Measurements from ENCODE around the gene TXNIP. TPM values are rescaled to one million over a fixed set of nuclear protein-coding genes. Genes with fewer than 3 reads are reported as not detected.

Gene TXNIP
- total and polyA plus RNA-seq, 2 experiments from 2014 or later: 22.8 to 29.1 TPM

- TF ChIP-seq POLR2AphosphoS5 (IDR thresholded peaks at IDR 0.05; ENCODE audit: low read depth) (no peak), CREB1 (CRISPR knock-in tag; IDR thresholded peaks at IDR 0.05; ENCODE audit: low read depth) (no peak), ZNF114 (CRISPR knock-in tag; IDR thresholded peaks at IDR 0.05) (no peak)
These were observed 32.9 kb downstream of the TXNIP start (continued) for GRCh38 chr1:145963265-145964019.

GRCh38 chr1:145962157-145963102 lies 33.9 kb downstream of the TXNIP start:
- Mint-ChIP-seq H3K36me3 (ENCODE audit: low read depth) (peaks cover under 1% of the 10 kb centered on the region; the same call in 1 of the 3 replicates), H3K27me3 (ENCODE audit: insufficient read depth, low read depth, poor library complexity) (peaks cover 62% of the 10 kb centered on the region), H3K27ac (no peak overlapping the region), H3K4me3 (peak overlapping the region; percentile 95), H3K4me1 (peaks cover 27% of the 10 kb centered on the region), H3K9me3 (peaks cover 5% of the 10 kb centered on the region)
- Histone ChIP-seq H3K27me3 (ENCODE audit: insufficient read depth) (peaks cover 60% of the 10 kb centered on the region), H3K79me2 (replicated peaks; ENCODE audit: insufficient read depth) (no peaks in the 10 kb centered on the region), H3K9me2 (ENCODE audit: insufficient read depth) (no peaks in the 10 kb centered on the region), H4K20me1 (replicated peaks; ENCODE audit: insufficient read depth) (no peaks in the 10 kb centered on the region), H3K4me3 (peak overlapping the region; percentile 90), H2AFZ (peak overlapping the region; percentile 94), H3K4me1 (ENCODE audit: insufficient read depth) (peaks cover 26% of the 10 kb centered on the region), H3F3A (replicated peaks; ENCODE audit: low read depth) (0 out of 2 replicates have a peak, but pooled peaks cover 4% of the 10 kb centered on the region), H3K36me3 (ENCODE audit: insufficient read depth) (no peaks in the 10 kb centered on the region), H3K27ac (ENCODE audit: low read depth) (no peak overlapping the region), H3K4me2 (peak overlapping the region; percentile 93)
- DNase-seq (ENCODE audit: low spot score) (peak; percentile 55), ATAC-seq (no peak)
- peak; percentile 49 for TF ChIP-seq EZH2phosphoT487 (IDR thresholded peaks at IDR 0.05; ENCODE audit: unreplicated experiment)
- TF ChIP-seq EZH2 (IDR thresholded peaks at IDR 0.05; ENCODE audit: low read depth, unreplicated experiment): peak; percentile 61
- TF ChIP-seq ZNF114 (CRISPR knock-in tag; IDR thresholded peaks at IDR 0.05): no peak

GRCh38 chr1:145961425-145962156 lies 34.8 kb downstream of the TXNIP start:
- Histone ChIP-seq H3K4me2 (peak overlapping the region; percentile 93), H4K20me1 (replicated peaks; ENCODE audit: insufficient read depth) (no peaks in the 10 kb centered on the region), H3K27ac (ENCODE audit: low read depth) (no peak overlapping the region), H3K4me1 (ENCODE audit: insufficient read depth) (peaks cover 33% of the 10 kb centered on the region), H3K27me3 (ENCODE audit: insufficient read depth) (peaks cover 68% of the 10 kb centered on the region), H3K9me2 (ENCODE audit: insufficient read depth) (no peaks in the 10 kb centered on the region), H3K36me3 (ENCODE audit: insufficient read depth) (no peaks in the 10 kb centered on the region), H2AFZ (peak overlapping the region; percentile 93), H3K4me3 (peak overlapping the region; percentile 90), H3K79me2 (replicated peaks; ENCODE audit: insufficient read depth) (no peaks in the 10 kb centered on the region), H3F3A (replicated peaks; ENCODE audit: low read depth) (peaks cover 4% of the 10 kb centered on the region; the same call in 1 of the 2 replicates)
- Mint-ChIP-seq H3K9me3 (peaks cover 2% of the 10 kb centered on the region; the same call in 2 of the 3 replicates), H3K36me3 (ENCODE audit: low read depth) (no peaks in the 10 kb centered on the region; the same call in 2 of the 3 replicates), H3K4me1 (peaks cover 33% of the 10 kb centered on the region), H3K27ac (no peak overlapping the region), H3K27me3 (ENCODE audit: insufficient read depth, low read depth, poor library complexity) (peaks cover 71% of the 10 kb centered on the region), H3K4me3 (peak overlapping the region; percentile 95)
- DNase-seq (ENCODE audit: low spot score) (peak; percentile 54), ATAC-seq (peak; percentile 6)
- TF ChIP-seq EZH2phosphoT487 (IDR thresholded peaks at IDR 0.05; ENCODE audit: unreplicated experiment): peak; percentile 55
- peak; percentile 76 for TF ChIP-seq EZH2 (IDR thresholded peaks at IDR 0.05; ENCODE audit: low read depth, unreplicated experiment)
- no peak for TF ChIP-seq ZNF331 (CRISPR knock-in tag; IDR thresholded peaks at IDR 0.05; ENCODE audit: low read depth)
- TF ChIP-seq STAT1 (IDR thresholded peaks at IDR 0.05; ENCODE audit: unreplicated experiment): no peak
